GM12891 (cell line): Measurements from ENCODE around the gene NRSN2.
"Not testable (repeated sequence)": the region's sequence is repeated elsewhere in the genome, so short reads cannot be mapped to it uniquely, and the experiment has no call there.

ENCODE experiments used
- DNase-seq: peaks from one replicate; pipeline ENCODE4 v3.0.0; 2011; ENCODE audit warnings: low spot score; ENCODE audit not compliant: insufficient read length
- FAIRE-seq: peaks from 2 replicates; lab custom pipeline; 2011; peaks lifted over from hg19 to GRCh38; lab: Jason Lieb, UNC
- PAX5 ChIP-seq: IDR thresholded peaks from 2 replicates; pipeline ENCODE4 v1.6.1; 2011; ENCODE audit warnings: low read length, moderate library complexity, mild to moderate bottlenecking; ENCODE audit not compliant: insufficient read depth, severe bottlenecking
- POLR2A ChIP-seq: IDR thresholded peaks from 2 replicates; pipeline ENCODE4 v1.6.1; 2011; ENCODE audit warnings: low read depth, low read length, control low read depth
- POLR2AphosphoS5 ChIP-seq: IDR thresholded peaks from 2 replicates; pipeline ENCODE4 v1.6.1; 2011; ENCODE audit warnings: low read depth, low read length, control low read depth
- POU2F2 ChIP-seq: IDR thresholded peaks from 2 replicates; pipeline ENCODE4 v1.6.1; 2011; ENCODE audit warnings: low read depth, mild to moderate bottlenecking, control low read depth, low read length, moderate library complexity
- SPI1 ChIP-seq: IDR thresholded peaks from 2 replicates; pipeline ENCODE4 v1.6.1; 2011; ENCODE audit warnings: low read depth, low read length, control low read depth
- TAF1 ChIP-seq: IDR thresholded peaks from 2 replicates; pipeline ENCODE4 v1.6.1; 2011; ENCODE audit warnings: low read depth, low read length, control low read depth

The NRSN2 gene

GRCh38 chr20:366041-366718, 19.3 kb downstream of the NRSN2 start:
- TF ChIP-seq POLR2A (no peak), POLR2AphosphoS5 (no peak), SPI1 (no peak), PAX5 (no peak), TAF1 (no peak)
- FAIRE-seq, result no peak
- no peak for DNase-seq

- FAIRE-seq (no peak), DNase-seq (no peak)
- TF ChIP-seq POLR2A (no peak), PAX5 (no peak), TAF1 (no peak), POLR2AphosphoS5 (no peak), POU2F2 (no peak), SPI1 (no peak)
Measured at GRCh38 chr20:366719-367485, 20.0 kb downstream of the NRSN2 start.

- DNase-seq (no peak), FAIRE-seq (no peak)
- TF ChIP-seq TAF1, result no peak
- TF ChIP-seq SPI1, result no peak
- no peak for TF ChIP-seq PAX5
- TF ChIP-seq POLR2A, result no peak
- no peak for TF ChIP-seq POU2F2
- no peak for TF ChIP-seq POLR2AphosphoS5
Measured at GRCh38 chr20:367486-367887, 20.6 kb downstream of the NRSN2 start.

GRCh38 chr20:368915-369314, 22.0 kb downstream of the NRSN2 start:
- DNase-seq (no peak), FAIRE-seq (no peak)
- no peak for TF ChIP-seq SPI1

DNA sequence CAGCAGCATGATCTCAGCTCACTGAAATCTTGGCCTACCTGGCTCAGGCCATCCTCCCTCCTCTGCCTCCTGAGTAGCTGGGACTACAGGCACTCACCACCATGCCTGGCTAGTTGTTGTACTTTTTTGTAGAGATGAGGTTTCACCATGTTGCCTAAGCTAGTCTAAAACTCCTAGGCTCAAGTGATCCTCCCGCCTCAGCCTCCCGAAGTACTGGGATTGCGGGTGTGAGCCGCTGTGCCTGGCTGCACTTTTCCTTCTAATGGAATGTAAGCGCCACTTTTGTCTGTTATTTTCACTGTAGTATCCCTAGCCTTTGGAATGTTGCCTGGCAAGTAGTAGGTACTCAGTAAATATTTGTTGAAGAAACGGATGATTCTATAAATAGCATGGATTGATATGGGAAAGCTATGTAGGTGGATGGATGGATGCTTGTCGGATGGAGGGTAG, 23.3 kb downstream of the NRSN2 start:
- DNase-seq (no peak), FAIRE-seq (no peak)
- TF ChIP-seq POLR2AphosphoS5, result no peak
- no peak for TF ChIP-seq TAF1
- TF ChIP-seq POLR2A, result no peak
- no peak for TF ChIP-seq POU2F2
- no peak for TF ChIP-seq SPI1
- TF ChIP-seq PAX5, result no peak

DNA sequence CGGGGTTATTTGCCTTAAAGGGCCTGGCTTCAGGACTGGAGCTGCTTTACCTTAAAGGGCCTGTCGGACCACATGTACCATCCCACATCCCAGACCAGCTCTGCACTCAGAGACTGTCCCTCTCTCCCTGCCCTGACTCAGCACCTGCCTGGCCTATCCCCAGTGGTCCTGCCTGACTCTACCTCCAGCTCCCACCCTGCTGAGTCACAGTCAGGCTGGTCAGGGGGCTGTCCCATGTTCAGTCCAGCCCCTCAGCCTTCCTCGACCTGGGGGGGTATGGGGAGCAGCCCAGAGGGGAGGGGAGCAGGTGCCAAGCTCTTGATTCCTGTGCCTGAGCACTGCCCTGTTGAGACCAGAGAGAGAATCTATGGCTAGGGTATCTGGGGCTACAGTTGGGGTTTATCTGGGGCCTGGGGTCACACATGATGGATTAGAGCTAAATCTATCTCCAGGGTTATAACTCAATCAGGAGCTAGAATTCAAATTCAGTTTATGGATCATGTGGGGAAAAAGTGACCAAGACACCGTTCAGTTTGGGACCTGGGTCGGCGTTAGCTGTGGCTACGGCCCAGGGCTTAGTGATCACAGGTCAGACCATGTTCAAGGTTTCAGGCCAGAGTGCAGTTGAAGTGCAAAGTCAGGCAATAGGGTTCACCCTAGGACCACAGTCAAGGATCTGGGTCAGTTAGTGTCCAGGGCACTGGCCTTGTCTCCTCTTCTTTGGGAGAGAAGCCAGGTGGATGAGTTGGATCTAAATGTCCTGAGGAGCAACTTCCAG, 24.3 kb downstream of the NRSN2 start:
- DNase-seq (no peak), FAIRE-seq (no peak)
- no peak for TF ChIP-seq POLR2AphosphoS5
- TF ChIP-seq POU2F2, result no peak
- TF ChIP-seq SPI1, result no peak
- TF ChIP-seq TAF1, result no peak
- no peak for TF ChIP-seq PAX5
- no peak for TF ChIP-seq POLR2A

- TF ChIP-seq TAF1 (no peak), SPI1 (no peak), PAX5 (no peak), POLR2A (no peak), POU2F2 (no peak), POLR2AphosphoS5 (no peak)
- DNase-seq (no peak), FAIRE-seq (no peak)
Measured at GRCh38 chr20:371755-372542, 25.0 kb downstream of the NRSN2 start.

DNA sequence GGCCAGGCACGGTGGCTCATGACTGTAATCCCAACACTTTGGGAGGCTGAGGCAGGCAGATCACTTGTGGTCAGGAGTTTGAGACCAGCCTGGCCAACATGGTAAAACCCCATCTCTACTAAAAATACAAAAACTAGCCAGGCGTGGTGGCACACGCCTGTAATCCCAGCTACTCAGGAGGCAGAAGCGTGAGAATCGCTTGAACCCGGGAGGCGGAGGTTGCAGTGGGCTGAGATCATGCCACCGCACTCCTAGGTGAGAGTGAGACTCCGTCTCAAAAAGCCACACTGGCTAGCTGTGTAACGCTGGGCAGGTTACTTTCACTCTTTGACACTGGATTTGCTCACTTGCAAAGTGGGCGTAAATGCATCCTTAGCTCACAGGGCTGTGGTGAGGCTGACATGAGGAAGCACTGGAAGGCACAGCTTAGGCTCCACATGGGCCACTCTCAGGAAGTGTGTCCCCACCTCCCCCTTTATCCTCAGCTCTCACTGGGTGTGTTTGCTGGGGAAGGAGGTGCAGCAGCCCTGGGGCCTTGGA, 25.7 kb downstream of the NRSN2 start:
- not testable (repeated sequence) for FAIRE-seq, DNase-seq

- TF ChIP-seq POLR2A, result no peak
- TF ChIP-seq TAF1, result no peak
- DNase-seq, result no peak
- no peak for FAIRE-seq
Measured at GRCh38 chr20:373171-373890, 26.4 kb downstream of the NRSN2 start.
